ENCODE measurements around the gene USF2.
"Not testable (repeated sequence)": the region's sequence is repeated elsewhere in the genome, so short reads cannot be mapped to it uniquely, and the experiment has no call there.

The USF2 gene, protein sequence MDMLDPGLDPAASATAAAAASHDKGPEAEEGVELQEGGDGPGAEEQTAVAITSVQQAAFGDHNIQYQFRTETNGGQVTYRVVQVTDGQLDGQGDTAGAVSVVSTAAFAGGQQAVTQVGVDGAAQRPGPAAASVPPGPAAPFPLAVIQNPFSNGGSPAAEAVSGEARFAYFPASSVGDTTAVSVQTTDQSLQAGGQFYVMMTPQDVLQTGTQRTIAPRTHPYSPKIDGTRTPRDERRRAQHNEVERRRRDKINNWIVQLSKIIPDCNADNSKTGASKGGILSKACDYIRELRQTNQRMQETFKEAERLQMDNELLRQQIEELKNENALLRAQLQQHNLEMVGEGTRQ

DNA sequence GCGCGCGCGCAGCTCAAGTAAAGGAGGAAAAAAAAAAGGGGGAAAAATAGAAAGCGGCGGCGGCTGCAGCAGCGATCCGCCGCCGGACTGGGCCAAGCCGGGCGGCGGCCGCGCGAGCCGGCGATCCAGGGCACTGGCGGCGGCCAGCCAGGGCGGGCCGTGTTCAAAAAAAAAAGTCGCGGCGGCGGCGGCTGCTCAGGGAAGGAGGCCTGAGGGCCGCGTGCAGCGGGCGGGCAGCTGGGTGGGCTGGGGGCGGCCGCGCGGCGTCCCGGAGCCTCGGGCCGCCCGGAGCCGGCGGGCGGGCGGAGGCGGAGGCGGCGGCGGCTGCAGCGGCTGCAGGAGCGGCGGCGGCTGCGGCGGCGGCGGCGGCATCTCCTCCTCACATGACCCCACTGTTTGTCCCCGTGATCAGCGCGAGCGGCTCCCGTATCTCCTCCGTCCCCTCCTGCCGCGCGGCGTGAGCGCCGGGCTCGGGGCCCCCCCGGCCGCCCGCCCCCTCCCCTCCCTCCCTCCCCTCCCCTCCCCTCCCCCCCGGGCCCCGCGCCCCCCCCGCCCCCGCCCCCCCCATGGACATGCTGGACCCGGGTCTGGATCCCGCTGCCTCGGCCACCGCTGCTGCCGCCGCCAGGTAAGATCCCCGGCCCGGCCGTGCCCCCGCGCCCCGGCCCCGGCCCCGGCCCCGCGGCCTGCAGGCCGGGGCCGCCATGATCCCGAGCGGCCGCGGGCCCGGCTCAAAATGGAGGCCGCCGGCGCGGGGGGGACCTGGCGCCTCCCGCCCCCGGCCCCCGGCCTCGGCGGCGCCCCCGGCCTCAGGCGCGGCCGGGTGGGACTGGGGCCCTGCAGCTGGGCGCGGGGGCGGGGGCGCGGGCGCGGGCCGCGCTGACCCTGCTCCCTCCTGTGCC, at the start of gene USF2:
Gene USF2, plus strand, starts transcription at position 427 of the 902 bp plus-strand sequence. Its CDS starts 140 bp downstream, at position 567.
- peak; percentile 57 to 58 for DNase-seq (ENCODE audit: low read depth in 2 of 2)

DNA sequence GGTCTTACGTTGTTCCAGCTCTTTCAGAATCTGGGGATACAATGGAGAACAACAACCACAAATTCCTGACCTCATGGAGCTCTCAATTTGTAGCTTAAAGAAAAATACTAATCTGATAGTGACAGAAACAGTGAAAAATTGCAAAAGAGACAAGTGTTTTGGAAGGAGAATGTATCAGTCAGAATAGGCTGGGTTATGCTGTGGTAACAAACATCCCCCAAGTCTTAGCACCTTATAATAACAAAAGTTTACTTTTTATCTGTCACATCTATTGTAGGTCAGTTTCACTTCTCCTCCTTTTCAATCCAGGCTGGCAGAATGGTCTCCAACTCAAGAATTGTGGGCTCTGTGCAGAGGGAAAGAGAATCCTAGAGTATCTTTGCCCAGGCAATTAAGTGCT, 49.8 kb upstream of the USF2 start:
- DNase-seq (ENCODE audit: low read depth in 2 of 2): no peak

DNA sequence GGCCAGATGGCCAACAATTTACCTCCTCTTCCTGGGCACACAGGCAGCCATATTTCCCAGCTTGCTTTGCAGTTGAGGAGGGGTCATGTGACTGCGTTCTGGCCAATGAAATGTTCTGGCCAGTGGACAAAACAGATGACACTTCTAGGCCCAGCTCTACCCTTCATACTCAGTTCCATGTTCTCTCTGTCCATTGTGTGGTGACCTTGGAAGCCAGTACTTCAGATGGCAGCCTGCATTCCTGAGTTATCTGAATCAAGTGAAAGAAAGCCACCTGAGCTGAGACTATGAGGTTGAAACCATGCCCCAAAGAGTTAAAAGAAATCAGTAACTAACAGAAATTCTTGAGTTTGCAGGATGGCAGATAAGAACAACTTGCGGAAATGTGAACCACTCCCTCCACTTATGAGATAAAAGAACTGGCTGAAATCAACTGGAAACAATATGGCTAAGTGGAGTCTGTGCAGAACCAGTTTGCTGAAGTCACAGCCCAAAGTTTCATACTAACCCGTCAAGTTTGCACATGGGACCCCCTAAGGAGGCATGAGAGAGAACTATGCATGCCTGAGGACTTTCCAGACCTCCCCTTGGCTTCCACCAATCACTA, 48.3 kb upstream of the USF2 start:
- DNase-seq (ENCODE audit: low read depth in 2 of 2): no peak

DNA sequence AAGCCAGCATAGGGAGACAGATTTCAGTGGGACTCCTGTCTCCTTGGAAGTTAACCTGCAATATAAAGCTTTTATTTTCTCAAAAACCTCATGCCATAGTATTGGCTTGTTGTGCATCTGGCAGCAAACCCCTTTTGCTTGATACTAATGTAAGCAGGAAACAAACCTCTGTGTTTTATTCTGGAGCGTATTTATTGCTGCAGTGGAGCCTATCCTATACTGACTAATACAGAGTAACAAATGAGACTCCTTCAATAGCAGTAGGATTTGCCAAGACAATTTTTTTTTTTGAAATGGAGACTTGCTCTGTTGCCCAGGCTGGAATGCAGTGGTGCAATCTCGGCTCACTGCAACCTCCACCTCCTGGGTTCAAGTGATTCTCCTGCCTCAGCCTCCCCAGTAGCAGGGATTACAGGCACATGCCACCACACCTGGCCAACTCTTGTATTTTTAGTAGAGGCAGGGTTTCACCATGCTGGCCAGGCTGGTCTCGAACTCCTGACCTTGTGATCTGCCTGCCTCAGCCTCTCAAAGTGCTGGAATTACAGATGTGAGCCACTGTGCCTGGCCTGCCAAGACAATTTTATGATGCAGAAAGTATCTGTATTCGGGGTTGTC, 47.7 kb upstream of the USF2 start:
- not testable (repeated sequence) for DNase-seq (ENCODE audit: low read depth in 2 of 2)

DNA sequence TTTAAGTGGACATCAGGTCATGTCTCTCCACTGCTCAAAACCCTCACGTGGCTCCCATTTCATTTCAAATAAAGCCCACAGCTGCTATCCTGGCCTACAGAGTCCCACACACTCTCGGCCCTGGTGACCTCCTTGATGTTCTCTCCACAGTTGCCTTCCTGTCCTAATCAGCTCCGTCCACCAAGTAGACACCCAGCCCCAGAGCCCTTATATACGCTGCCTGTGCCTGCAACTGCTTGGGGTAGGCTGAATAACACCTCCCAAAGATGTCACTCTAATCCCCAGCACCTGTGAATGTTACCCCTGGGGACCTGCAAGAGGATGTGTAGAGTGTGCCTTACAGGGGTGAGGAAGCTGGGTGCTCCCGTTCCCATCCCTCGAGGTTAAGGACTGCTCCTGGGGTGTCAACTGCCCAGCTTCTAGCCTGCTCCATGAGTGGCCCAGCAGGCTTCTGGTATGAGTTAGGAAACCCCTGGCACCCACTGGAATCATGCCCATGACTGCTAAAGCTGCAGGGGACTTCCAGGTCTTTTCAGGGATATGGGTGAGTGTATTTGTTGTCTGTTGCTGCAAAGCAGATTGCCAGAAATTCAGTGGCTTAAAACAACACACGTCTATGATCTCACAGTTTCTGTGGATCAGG, 46.3 kb upstream of the USF2 start:
- DNase-seq (ENCODE audit: low read depth in 2 of 2): no peak

DNA sequence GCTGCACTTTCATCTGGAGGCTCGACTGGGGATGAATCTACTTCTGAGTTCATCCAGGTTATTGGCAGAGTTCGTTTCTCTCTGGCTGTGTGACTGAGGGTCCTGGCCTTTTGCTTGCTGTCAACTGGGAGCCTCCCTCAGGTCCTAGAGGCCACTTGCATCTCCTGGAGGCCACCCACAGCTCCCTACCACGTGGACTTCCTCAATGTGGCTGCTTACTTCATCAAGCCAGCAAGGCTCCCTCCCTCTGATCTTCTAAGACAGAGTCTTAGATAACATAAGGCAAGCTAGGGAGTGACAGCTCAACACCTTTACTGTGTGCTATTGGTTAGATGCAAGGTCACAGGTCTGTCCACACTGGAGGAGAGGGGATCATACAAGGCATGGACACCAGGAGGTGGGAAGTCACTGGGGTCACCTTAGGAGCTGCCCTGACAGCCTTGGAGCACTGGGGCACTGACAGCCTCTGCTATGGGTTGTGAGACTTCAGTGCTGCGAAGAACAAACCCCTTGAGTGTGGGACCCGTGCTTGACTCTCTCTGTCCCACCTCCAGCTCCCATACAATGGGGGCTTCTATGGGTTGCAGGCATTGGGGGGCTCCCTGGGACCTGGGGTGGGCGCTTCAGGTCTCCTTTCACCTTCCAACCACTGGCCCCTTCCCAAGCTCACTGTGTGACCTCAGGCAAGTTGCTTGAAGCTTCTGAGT, 45.5 kb upstream of the USF2 start:
- no peak for DNase-seq (ENCODE audit: low read depth in 2 of 2)

DNA sequence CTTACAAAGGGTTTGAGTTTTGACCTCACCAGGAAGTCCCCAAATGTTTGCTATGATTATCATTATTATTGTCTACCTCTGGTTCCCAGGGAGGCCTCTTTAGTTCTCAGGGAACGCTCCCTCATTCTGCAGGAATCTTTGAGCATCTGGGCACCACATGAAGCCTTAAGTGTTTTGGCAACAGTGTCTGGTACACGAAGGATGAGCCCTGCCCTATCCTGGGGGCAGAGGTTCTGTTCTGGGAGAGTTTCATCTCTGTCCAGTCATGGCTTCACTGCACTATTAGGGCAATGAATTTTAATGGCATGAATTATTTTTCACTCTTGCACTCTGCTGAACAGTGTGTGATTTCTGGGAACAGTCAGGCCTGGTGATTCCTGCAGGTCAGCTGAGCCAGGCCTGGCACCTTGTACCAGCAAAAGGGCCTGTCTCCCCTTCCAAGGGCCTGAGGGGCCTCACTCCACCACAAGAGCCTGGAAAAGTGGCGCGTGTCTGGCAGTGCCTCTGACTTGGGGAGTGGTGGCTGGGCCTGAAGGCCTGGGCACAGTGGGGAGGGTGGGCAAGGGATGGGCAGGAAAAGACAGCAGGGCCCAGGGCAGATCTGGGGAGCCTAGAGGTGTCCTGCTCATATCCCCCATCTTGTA, 44.8 kb upstream of the USF2 start:
- DNase-seq (ENCODE audit: low read depth in 2 of 2): no peak

DNA sequence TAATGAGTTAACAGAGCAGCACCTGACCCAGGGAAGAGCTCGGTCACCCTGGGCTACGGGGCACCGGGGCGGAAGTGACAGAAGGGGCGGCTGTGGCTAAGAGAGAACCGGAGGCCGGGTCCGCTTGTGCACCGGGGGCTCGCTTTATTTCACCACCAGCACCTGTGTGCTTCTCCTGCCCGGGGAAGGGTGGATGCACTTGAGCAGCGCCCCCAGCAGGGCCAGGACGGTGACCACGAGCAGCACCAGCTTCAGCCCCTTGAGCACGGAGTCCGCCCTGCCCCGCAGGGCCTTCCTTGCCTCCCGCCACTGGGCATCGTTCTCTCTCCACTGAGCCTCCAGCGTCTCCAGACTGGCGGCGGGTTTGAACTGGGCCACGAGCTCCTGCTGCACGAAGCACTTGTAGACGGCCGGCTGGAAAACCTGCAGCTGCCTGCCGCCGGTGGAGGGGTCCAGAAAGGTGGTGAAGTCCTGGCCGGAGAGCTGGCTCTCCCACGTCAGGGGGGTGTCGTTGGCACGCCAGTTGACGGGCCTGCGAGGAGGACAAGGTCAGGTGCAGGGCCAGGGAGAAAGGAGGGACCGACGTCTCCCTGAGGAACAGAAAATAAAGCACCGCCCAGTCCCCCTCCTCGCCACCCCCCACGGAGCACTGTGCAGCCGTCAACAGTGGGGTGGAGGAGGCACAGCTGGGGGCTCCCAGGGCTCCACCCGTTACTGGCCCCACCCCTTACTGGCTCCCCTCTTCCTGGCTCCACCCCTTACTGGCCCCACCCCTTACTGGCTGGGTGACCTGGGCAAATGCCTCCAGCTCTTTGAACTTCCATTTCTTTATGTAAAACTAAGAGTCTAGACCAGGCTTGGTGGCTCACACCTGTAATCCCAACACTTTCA, 43.8 kb upstream of the USF2 start:
- no peak for DNase-seq (ENCODE audit: low read depth in 2 of 2)

DNA sequence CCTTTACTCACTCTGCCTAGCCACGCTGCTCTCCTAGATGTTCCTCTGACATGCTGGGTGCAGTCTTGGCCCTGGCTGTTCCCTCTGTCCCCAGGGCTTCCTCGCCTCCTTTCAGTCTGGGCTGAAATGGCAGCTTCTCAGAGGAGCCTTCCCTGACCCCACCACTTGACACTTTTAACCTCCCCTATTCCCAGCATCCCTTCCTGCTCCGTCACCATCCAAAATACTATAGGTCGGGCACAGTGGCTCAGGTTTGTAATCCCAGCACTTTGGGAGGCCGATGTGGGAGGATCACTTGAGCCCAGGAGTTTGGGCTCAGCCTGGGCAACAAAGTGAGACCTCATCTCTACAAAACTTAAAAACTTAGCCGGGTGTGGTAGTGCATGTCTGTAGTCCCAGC, 42.8 kb upstream of the USF2 start:
- no peak for DNase-seq (ENCODE audit: low read depth in 2 of 2)

DNA sequence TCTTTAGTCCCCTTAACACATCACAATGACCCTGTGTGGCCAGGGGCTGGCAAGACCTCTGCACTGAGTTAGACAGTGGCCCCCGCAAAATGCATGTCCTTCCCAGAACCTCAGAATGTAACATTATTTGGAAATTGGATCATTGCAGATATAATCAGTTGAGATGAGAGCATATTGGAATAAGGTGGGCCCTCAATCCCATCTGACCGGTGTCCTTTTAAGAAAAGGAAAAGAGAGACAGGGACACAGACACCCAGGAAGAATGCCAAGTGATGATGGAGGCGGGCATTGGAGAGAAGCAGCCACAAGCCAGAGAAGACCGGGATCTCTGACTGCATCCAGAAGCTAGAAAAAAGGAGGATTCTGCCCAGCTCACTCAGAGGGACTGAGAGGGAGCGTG, 42.0 kb upstream of the USF2 start:
- no peak for DNase-seq (ENCODE audit: low read depth in 2 of 2)

DNA sequence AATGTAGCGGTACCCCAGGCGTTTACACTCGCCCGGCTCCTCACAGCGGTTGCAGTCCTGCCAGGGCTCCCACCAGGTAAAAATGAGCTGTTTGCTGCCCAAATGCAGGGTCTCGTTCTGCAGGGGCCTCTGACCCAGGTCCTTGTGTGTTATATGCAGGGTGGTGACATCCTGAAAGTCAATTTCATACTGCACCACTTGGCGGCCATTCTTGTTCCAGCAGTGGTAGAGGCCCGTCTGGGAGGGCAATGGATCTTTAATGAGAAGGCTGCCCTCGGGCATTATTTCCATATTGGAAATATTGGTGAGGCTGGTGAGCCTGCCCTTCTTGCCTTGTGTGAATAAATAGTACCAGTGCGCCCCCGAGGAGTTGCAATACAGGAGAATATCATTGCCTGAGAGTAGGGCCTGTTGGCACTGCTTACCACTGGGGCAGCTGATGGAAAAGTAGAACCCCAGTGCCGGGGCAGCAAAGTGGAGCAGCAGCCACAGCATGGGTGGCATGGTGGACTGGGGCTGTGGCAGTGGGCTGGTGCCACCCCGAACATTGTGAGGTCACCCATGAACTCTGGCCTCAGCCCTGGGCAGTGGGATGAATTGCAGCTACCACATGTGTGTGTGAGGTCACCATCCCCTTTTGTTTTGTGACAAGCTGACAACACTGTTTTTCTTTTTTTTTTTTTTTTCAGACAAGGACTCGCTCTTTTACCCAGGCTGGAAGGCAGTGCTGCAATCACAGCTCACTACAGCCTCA, 40.4 kb upstream of the USF2 start, which contains the start of gene FAM187B:
Gene FAM187B, minus strand, starts transcription at position 563 of the 754 bp plus-strand sequence. Its CDS starts 59 bp downstream, at position 504.
- no peak for DNase-seq (ENCODE audit: low read depth in 2 of 2)

DNA sequence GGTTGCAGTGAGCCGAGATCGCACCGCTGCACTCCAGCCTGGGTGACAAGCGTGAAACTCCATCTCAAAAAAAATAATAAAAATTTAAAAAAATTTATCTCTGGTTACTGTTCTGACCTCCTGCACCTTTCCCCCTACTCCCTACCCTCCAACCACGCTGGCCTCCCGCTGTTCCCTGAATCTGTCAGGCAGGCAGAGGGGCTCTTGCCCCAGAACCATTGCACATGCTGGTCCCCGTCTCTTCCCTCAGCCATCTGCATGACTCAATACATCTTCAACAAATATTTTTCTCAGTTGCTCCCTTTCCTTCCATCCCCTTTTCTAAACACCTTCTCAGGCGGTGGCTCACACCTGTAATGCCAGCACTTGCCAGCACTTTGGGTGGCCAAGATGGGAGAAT, 39.2 kb upstream of the USF2 start:
- no peak for DNase-seq (ENCODE audit: low read depth in 2 of 2)

DNA sequence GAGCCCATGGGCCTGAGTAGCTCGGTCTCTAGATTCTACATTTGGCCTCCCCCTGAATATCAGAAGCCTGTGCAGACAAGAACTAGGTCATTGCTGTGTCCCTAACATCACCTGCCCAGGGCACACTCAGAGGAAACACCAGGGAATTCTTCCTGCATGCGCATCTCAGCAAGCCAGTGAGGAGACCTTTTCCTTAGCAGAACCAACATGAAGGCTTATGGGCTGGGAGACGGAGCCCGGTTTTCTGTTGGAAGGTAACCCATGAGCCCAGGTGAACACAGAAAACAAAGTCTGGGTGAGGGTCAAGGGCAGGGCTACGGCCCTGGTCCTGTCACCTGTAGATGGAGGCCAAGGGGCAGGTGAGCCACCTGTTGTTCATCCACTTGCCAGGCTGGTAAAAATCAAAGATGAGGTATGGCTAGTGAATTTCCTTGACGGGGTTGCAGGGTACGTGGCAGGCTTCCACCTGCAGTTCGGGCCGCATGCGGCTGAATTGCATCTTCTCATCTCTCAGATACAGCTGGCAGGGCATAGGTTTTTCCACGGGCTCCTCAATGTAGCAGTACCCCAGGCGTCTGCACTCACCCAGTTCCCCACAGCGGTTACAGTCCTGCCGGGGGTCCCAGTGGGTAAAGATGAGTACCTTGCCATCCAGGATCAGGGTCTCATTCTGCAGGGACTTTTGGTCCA, 36.7 kb upstream of the USF2 start:
- DNase-seq (ENCODE audit: low read depth in 2 of 2): no peak

DNA sequence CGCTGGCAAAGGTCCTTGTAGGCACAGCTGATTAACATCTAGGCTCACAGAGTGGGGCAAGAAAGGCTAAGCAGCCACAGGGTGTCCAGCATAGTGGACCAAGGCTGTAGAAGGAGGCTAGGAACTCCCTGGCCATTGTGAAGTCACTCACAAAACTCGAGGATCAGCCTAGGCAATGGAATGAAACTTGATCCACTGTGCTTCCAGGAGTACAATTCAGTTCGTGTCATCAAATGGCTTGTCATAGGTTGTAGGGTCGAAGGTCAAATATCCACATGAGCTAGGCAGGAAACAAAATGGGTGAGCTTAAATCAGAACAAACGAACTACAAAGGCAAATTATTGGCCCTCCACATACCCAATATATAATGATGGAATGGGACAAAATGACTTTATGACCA, 35.9 kb upstream of the USF2 start:
- no peak for DNase-seq (ENCODE audit: low read depth in 2 of 2)

DNA sequence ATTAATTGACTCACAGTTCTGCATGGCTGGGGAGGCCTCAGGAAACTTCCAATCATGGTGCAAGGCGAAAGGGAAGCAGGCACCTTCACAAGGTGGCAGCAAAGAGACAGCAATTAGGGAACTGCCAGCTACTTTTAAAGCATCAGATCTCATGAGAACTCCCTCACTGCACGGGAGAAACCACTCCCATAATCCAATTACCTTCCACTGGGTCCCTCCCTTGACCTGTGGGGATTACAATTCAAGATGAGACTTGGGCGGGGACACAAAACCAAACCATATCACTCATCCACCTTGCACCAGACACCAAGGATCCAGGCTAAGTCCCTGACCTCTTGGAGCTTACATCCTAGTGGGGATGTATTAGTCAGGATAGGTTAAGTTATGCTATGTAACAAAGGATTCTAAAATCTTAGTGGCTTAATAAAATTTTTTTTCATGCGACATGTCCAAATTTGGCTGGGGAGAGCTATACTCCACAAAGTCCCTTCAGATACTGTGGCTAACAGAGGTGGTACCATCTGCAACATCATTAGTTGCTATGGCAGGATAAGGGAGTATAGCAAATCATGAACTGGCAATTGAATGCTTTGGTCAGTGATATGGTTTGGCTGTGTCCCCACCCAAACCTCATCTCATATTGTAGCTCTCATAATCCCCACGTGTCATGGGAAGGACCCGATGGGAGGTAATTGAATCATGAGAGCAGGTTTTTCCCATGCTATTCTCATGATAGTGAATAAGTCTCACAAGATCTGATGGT, 31.9 kb upstream of the USF2 start:
- DNase-seq (ENCODE audit: low read depth in 2 of 2): no peak

DNA sequence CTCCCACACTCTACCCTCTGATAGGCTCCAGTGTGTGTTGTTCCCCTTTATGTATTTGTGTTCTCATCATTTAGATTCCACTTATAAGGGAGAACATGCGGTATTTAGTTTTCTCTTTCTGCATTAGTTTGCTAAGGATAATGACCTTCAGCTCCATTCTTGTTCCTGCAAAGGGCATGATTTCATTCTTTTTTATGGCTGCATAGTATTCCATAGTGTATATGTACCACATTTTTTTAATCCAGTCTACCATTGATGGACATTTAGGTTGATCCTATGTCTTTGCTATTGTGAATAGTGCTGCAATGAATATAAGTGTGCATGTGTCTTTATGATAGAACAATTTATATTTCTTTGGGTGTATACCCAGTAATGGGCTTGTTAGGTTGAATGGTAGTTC, 29.2 kb upstream of the USF2 start:
- not testable (repeated sequence) for DNase-seq (ENCODE audit: low read depth in 2 of 2)

DNA sequence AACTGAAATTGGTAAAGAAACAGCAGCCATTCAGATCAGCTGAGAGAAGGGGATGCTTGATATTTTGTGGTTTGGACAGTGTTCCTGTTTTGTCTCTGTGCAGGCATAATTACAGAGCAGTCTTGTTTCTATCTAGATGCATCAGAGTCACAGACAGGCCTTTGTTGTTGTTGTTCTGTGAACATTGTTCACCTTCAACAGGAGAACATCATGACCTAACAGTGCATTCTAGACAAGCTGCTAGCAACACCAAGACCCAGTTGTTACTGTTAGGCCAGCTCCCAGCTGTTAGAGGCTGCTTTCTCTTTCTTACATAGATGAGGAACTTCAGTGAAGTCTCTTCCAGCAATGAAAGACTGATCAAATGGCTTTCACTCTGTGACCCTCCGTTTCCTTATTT, 28.4 kb upstream of the USF2 start:
- no peak for DNase-seq (ENCODE audit: low read depth in 2 of 2)
